HepG2 (cell line): ENCODE results near the gene ETV3L. TPM values are rescaled to one million over a fixed set of nuclear protein-coding genes. Genes with fewer than 3 reads are reported as not detected.

Source experiments
- EP300 ChIP-seq, 3 experiments: sonication (generic) in 1 of 3; formaldehyde crosslinking in 1 of 3; IDR thresholded peaks; 2 replicates each; pipeline versions ENCODE4 v1.5.1 to v1.6.1; 2011 to 2020; ENCODE audit warnings: low read depth in 2 of 3, low read length in 2 of 3, borderline replicate concordance in 1 of 3, improper control_type of control experiment in 1 of 3, mild to moderate bottlenecking in 1 of 3, missing genetic modification reagents in 1 of 3, moderate library complexity in 1 of 3
- GZF1 ChIP-seq: sonication (generic); formaldehyde crosslinking; IDR thresholded peaks from 2 replicates; pipeline ENCODE4 v1.5.1; 2020; ENCODE audit warnings: mild to moderate bottlenecking, missing genetic modification reagents
- HIVEP1 ChIP-seq: sonication (generic); formaldehyde crosslinking; IDR thresholded peaks from 2 replicates; pipeline ENCODE4 v1.4.0; 2020; ENCODE audit warnings: mild to moderate bottlenecking, missing genetic modification reagents
- KDM2A ChIP-seq: sonication (generic); formaldehyde crosslinking; IDR thresholded peaks from 2 replicates; pipeline ENCODE4 v1.4.0; 2020; ENCODE audit warnings: low read depth, missing genetic modification reagents, borderline replicate concordance
- PHF21A ChIP-seq: sonication (generic); formaldehyde crosslinking; IDR thresholded peaks from 2 replicates; pipeline ENCODE4 v1.5.0; 2020; ENCODE audit warnings: mild to moderate bottlenecking, missing genetic modification reagents
- PHF8 ChIP-seq: sonication (generic); formaldehyde crosslinking; IDR thresholded peaks from 2 replicates; pipeline ENCODE4 v1.5.0; 2020; ENCODE audit warnings: missing genetic modification reagents
- RFX3 ChIP-seq: IDR thresholded peaks from 2 replicates; pipeline ENCODE4 v1.6.1; 2016; ENCODE audit warnings: missing biosample characterization, missing genetic modification reagents
- SAP130 ChIP-seq: IDR thresholded peaks from 2 replicates; pipeline ENCODE4 v1.6.1; 2016; ENCODE audit warnings: low read depth
- ZMYM2 ChIP-seq: sonication (generic); formaldehyde crosslinking; IDR thresholded peaks from 2 replicates; pipeline ENCODE4 v1.8.0; 2022; ENCODE audit warnings: mild to moderate bottlenecking, missing genetic modification reagents
- ZNF124 ChIP-seq: sonication (generic); formaldehyde crosslinking; IDR thresholded peaks from 2 replicates; pipeline ENCODE4 v1.4.0; 2020; ENCODE audit warnings: missing genetic modification reagents
- ZNF691 ChIP-seq: sonication (generic); formaldehyde crosslinking; IDR thresholded peaks from 2 replicates; pipeline ENCODE4 v1.4.0; 2020; ENCODE audit warnings: missing genetic modification reagents, low read depth, mild to moderate bottlenecking, borderline replicate concordance
- ZNF740 ChIP-seq: sonication (generic); formaldehyde crosslinking; IDR thresholded peaks from 2 replicates; pipeline ENCODE4 v1.4.0; 2020; ENCODE audit warnings: missing genetic modification reagents
- polyA plus RNA-seq, 8 experiments: library from polyadenylated mRNA; depleted of rRNA in 3 of 8; stranded (reverse) in 7 of 8; unstranded in 1 of 8; fragments of >200 nt; fragmentation: Illumina TruSeq in 4 of 8; extraction: Trizol in 4 of 8; gene quantifications; 2 replicates each; pipeline versions ENCODE4 v1.2.1 to v1.2.3, GENCODE V29; 2011 to 2016; ENCODE audit warnings: low read depth in 4 of 8, missing spikeins in 1 of 8, mixed read lengths in 1 of 8; ENCODE audit not compliant: insufficient read depth in 1 of 8
- total RNA-seq, 5 experiments: library from RNA; depleted of rRNA; stranded (reverse); fragments of >200 nt; fragmentation: Illumina TruSeq; extraction: Trizol; gene quantifications; 2 replicates each; pipeline ENCODE4 v1.2.3, GENCODE V29; 2016; ENCODE audit warnings: low read depth in 1 of 5
- TF ChIP-seq, protein P1 (sequence below), 2 experiments: sonication (generic) in 1 of 2; formaldehyde crosslinking in 1 of 2; IDR thresholded peaks; 2 replicates each; pipeline versions ENCODE4 v1.6.1 to v1.9.0; 2014 to 2022; ENCODE audit warnings: antibody characterized with exemption in 1 of 2, borderline replicate concordance in 1 of 2, inconsistent platforms in 1 of 2, low read depth in 1 of 2, missing genetic modification reagents in 1 of 2
- TF ChIP-seq, protein P2 (sequence below): sonication (generic); formaldehyde crosslinking; IDR thresholded peaks from 2 replicates; pipeline ENCODE4 v1.4.0; 2020; ENCODE audit warnings: missing genetic modification reagents
- TF ChIP-seq, protein P3 (sequence below): sonication (generic); formaldehyde crosslinking; IDR thresholded peaks from 2 replicates; pipeline ENCODE4 v1.9.0; 2022; ENCODE audit warnings: low read depth, missing genetic modification reagents

The ETV3L gene
- total and polyA plus RNA-seq, 2 of the 13 experiments (the other 11 are each of a cell fraction or from before 2014, with no cell fraction given), result not detected

DNA sequence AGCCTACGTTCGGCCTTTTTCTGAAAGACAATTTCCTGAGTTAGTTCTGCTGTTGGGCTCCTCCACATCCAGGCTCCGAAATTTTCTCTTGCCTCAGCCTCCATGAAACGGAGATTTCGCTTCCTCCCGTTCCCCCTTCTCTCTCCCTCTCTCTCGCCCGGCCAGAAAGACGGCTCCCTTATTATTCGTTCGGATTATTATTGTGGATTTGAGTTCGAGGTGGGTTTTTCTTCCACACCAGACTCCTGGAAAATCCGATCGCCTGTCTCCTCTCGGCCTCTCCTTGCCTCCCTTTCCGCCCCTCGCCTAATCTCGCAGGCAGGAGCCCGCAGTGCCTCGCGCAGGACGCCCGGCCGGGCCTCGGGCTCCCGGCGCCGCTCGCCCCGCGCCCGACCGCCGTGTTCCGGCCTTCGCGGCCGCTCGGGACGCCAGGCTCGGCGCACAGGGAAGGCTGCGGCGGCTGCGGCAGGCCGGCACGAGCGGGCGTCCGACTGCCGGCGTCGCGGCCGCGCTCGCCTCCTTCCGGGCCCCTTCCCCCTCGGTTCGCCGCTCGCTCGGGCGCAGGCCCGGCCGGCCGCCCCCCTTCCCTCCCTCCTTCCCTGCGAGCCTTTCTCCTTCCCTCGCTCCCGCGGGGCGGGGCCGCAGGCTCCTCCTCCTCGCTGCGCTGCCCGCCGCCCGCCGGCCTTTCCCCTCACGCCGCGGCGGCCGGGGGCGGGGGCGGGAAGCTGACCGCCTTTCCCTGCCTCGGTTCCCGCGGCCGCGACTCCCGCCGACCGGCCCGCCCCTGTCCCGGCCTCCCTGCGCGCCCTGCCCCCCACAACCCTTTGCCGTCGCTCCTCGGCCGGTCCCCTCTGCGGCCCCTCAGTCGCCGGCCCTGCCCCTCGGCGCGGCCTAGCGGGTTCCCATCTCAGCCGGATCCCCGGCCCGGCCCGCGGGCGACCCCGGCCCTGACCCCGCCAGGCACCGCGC is 54.1 kb downstream of the ETV3L start, which contains the start of gene ARHGEF11 (continued):
- TF ChIP-seq, protein P1, sequence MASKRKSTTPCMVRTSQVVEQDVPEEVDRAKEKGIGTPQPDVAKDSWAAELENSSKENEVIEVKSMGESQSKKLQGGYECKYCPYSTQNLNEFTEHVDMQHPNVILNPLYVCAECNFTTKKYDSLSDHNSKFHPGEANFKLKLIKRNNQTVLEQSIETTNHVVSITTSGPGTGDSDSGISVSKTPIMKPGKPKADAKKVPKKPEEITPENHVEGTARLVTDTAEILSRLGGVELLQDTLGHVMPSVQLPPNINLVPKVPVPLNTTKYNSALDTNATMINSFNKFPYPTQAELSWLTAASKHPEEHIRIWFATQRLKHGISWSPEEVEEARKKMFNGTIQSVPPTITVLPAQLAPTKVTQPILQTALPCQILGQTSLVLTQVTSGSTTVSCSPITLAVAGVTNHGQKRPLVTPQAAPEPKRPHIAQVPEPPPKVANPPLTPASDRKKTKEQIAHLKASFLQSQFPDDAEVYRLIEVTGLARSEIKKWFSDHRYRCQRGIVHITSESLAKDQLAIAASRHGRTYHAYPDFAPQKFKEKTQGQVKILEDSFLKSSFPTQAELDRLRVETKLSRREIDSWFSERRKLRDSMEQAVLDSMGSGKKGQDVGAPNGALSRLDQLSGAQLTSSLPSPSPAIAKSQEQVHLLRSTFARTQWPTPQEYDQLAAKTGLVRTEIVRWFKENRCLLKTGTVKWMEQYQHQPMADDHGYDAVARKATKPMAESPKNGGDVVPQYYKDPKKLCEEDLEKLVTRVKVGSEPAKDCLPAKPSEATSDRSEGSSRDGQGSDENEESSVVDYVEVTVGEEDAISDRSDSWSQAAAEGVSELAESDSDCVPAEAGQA (IDR thresholded peaks at IDR 0.05; ENCODE audit: low read depth), result no peak
- TF ChIP-seq, protein P1 (CRISPR knock-in tag; IDR thresholded peaks at IDR 0.05; ENCODE audit: borderline replicate concordance), result 0 out of 2 replicates have a peak, but pooled peaks have one; percentile 51
- TF ChIP-seq, protein P2, sequence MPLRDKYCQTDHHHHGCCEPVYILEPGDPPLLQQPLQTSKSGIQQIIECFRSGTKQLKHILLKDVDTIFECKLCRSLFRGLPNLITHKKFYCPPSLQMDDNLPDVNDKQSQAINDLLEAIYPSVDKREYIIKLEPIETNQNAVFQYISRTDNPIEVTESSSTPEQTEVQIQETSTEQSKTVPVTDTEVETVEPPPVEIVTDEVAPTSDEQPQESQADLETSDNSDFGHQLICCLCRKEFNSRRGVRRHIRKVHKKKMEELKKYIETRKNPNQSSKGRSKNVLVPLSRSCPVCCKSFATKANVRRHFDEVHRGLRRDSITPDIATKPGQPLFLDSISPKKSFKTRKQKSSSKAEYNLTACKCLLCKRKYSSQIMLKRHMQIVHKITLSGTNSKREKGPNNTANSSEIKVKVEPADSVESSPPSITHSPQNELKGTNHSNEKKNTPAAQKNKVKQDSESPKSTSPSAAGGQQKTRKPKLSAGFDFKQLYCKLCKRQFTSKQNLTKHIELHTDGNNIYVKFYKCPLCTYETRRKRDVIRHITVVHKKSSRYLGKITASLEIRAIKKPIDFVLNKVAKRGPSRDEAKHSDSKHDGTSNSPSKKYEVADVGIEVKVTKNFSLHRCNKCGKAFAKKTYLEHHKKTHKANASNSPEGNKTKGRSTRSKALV (CRISPR knock-in tag), result no peak
- TF ChIP-seq EP300 (IDR thresholded peaks at IDR 0.05; ENCODE audit: low read depth in 2 of 2, low read length in 2 of 2) (no peak), EP300 (CRISPR knock-in tag; IDR thresholded peaks at IDR 0.05; ENCODE audit: borderline replicate concordance) (no peak), ZNF740 (CRISPR knock-in tag) (0 out of 2 replicates have a peak, but pooled peaks have one; percentile 35), PHF21A (CRISPR knock-in tag) (peak; percentile 62; the same call in 1 of the 2 replicates), SAP130 (CRISPR knock-in tag) (peak; percentile 57), ZNF124 (CRISPR knock-in tag) (no peak), HIVEP1 (CRISPR knock-in tag) (no peak), KDM2A (CRISPR knock-in tag) (peak; percentile 36; the same call in 1 of the 2 replicates), GZF1 (CRISPR knock-in tag) (no peak), RFX3 (CRISPR knock-in tag) (no peak), PHF8 (CRISPR knock-in tag) (peak; percentile 68), ZNF691 (no peak), ZMYM2 (CRISPR knock-in tag) (no peak)
- TF ChIP-seq, protein P3, sequence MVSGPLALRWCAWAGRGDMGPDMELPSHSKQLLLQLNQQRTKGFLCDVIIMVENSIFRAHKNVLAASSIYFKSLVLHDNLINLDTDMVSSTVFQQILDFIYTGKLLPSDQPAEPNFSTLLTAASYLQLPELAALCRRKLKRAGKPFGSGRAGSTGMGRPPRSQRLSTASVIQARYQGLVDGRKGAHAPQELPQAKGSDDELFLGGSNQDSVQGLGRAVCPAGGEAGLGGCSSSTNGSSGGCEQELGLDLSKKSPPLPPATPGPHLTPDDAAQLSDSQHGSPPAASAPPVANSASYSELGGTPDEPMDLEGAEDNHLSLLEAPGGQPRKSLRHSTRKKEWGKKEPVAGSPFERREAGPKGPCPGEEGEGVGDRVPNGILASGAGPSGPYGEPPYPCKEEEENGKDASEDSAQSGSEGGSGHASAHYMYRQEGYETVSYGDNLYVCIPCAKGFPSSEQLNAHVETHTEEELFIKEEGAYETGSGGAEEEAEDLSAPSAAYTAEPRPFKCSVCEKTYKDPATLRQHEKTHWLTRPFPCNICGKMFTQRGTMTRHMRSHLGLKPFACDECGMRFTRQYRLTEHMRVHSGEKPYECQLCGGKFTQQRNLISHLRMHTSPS (CRISPR knock-in tag), result no peak
